Mesothelial cell of epicardium (in vitro differentiated cells): ENCODE measurements around the gene AXL. TPM values are rescaled to one million over a fixed set of nuclear protein-coding genes. Genes with fewer than 3 reads are reported as not detected.

Experiments used
- DNase-seq, 2 experiments: peaks; one replicate each; pipeline ENCODE4 v3.0.0; 2021; ENCODE audit warnings: low spot score in 2 of 2; ENCODE audit not compliant: unreplicated experiment in 2 of 2
- H3K27ac Mint-ChIP-seq: 2 replicates; pipeline ENCODE4 v1.8.0; 2021; ENCODE audit warnings: mixed read lengths
- H3K27me3 Mint-ChIP-seq: 2 replicates; pipeline ENCODE4 v1.8.0; 2021; ENCODE audit warnings: low read depth, mixed read lengths
- H3K36me3 Mint-ChIP-seq: 2 replicates; pipeline ENCODE4 v1.8.0; 2021; ENCODE audit warnings: mixed read lengths
- H3K4me1 Mint-ChIP-seq: 2 replicates; pipeline ENCODE4 v1.8.0; 2021; ENCODE audit warnings: mixed read lengths
- H3K4me3 Mint-ChIP-seq: 2 replicates; pipeline ENCODE4 v1.8.0; 2021; ENCODE audit warnings: mild to moderate bottlenecking, moderate library complexity, mixed read lengths
- H3K9me3 Mint-ChIP-seq: 2 replicates; pipeline ENCODE4 v1.8.0; 2021; ENCODE audit warnings: mixed read lengths
- CTCF ChIP-seq: fragments of 200-600 bp; sonication (generic); IDR thresholded peaks from one replicate; pipeline ENCODE4 v1.5.0; 2021; ENCODE audit warnings: antibody characterized with exemption; ENCODE audit not compliant: unreplicated experiment
- total RNA-seq: library from RNA; stranded (reverse); gene quantifications from 3 replicates; pipeline ENCODE4 v1.2.1, GENCODE V29; 2021

AXL gene
- total RNA-seq, 1 donor from 2014 or later: 60.0 TPM

- Mint-ChIP-seq H3K27ac (peak overlapping the region; percentile 28), H3K4me1 (peaks cover 2% of the 10 kb centered on the region)
Observed at GRCh38 chr19:41205995-41206394, 13.0 kb upstream of the AXL start.

GRCh38 chr19:41206456-41206855 is 12.6 kb upstream of the AXL start:
- no peak for TF ChIP-seq CTCF
- peaks cover 2% of the 10 kb centered on the region for H3K4me1 Mint-ChIP-seq
- peak overlapping the region; percentile 28 for H3K27ac Mint-ChIP-seq
- no peaks in the 10 kb centered on the region for H3K27me3 Mint-ChIP-seq
- no peak overlapping the region for H3K4me3 Mint-ChIP-seq
- H3K36me3 Mint-ChIP-seq: peaks cover 9% of the 10 kb centered on the region
- H3K9me3 Mint-ChIP-seq: no peaks in the 10 kb centered on the region
- no peak for DNase-seq

More at GRCh38 chr19:41205995-41206394, 13.0 kb upstream of the AXL start:
- no peaks in the 10 kb centered on the region for H3K9me3 Mint-ChIP-seq
- no peak overlapping the region for H3K4me3 Mint-ChIP-seq
- no peak for TF ChIP-seq CTCF
- no peaks in the 10 kb centered on the region for H3K27me3 Mint-ChIP-seq
- DNase-seq: no peak
- peaks cover 10% of the 10 kb centered on the region for H3K36me3 Mint-ChIP-seq

- H3K9me3 Mint-ChIP-seq: no peaks in the 10 kb centered on the region
- H3K4me3 Mint-ChIP-seq: no peak overlapping the region
- no peaks in the 10 kb centered on the region for H3K27me3 Mint-ChIP-seq
- peaks cover 2% of the 10 kb centered on the region for H3K4me1 Mint-ChIP-seq
- H3K27ac Mint-ChIP-seq: no peak overlapping the region
- DNase-seq: no peak
- peaks cover 6% of the 10 kb centered on the region for H3K36me3 Mint-ChIP-seq
- TF ChIP-seq CTCF: no peak
Observed at GRCh38 chr19:41206926-41207750, 11.9 kb upstream of the AXL start.

GRCh38 chr19:41214161-41214560 is 4.9 kb upstream of the AXL start:
- no peaks in the 10 kb centered on the region for H3K9me3 Mint-ChIP-seq
- H3K4me3 Mint-ChIP-seq: no peak overlapping the region
- no peaks in the 10 kb centered on the region for H3K27me3 Mint-ChIP-seq
- TF ChIP-seq CTCF: no peak
- no peaks in the 10 kb centered on the region for H3K36me3 Mint-ChIP-seq
- no peak for DNase-seq
- H3K4me1 Mint-ChIP-seq: peaks cover 19% of the 10 kb centered on the region
- H3K27ac Mint-ChIP-seq: no peak overlapping the region

- no peaks in the 10 kb centered on the region for H3K9me3 Mint-ChIP-seq
- no peaks in the 10 kb centered on the region for H3K27me3 Mint-ChIP-seq
- H3K36me3 Mint-ChIP-seq: peaks cover 5% of the 10 kb centered on the region
- peaks cover 36% of the 10 kb centered on the region for H3K4me1 Mint-ChIP-seq
- peak overlapping the region; percentile 99 for H3K27ac Mint-ChIP-seq
- no peak for TF ChIP-seq CTCF
- H3K4me3 Mint-ChIP-seq: peak overlapping the region; percentile 41
- DNase-seq: no peak
Observed at GRCh38 chr19:41217741-41218140, 1.3 kb upstream of the AXL start.
